ENCODE results near the gene FRAS1. TPM values are rescaled to one million over a fixed set of nuclear protein-coding genes. Genes with fewer than 3 reads are reported as not detected.
"Not testable (repeated sequence)": the region's sequence is repeated elsewhere in the genome, so short reads cannot be mapped to it uniquely, and the experiment has no call there.

FRAS1 gene
- total and polyA plus RNA-seq, 9 donors: 0.16 to 5.3 (median 1.4) TPM

GRCh38 chr4:78542373-78542772 lies 485.2 kb downstream of the FRAS1 start:
- TF ChIP-seq POLR2A (IDR thresholded peaks at IDR 0.05): no peak
- no peak for TF ChIP-seq CTCF (IDR thresholded peaks at IDR 0.05)
- no peak for TF ChIP-seq EP300 (IDR thresholded peaks at IDR 0.05)
- intact Hi-C loops (cut with DNase I): no loop called here
- no peak for DNase-seq
- H3K4me3 ChIP-seq: no peak overlapping the region
- WGBS, 3 donors: 73 to 86% (median 77%) methylated on average over 5 of the region's 5 CpGs
- no peaks in the 10 kb centered on the region for H3K36me3 ChIP-seq
- H3K9me3 ChIP-seq: no peaks in the 10 kb centered on the region
- no peaks in the 10 kb centered on the region for H3K27me3 ChIP-seq
- H3K27ac ChIP-seq: no peak overlapping the region
- no peaks in the 10 kb centered on the region for H3K4me1 ChIP-seq (ENCODE audit: insufficient read depth)

- DNase-seq: no peak
- no peak overlapping the region for H3K4me3 ChIP-seq
- H3K36me3 ChIP-seq: no peaks in the 10 kb centered on the region
- no peak overlapping the region for H3K27ac ChIP-seq
- H3K9me3 ChIP-seq: no peaks in the 10 kb centered on the region
- WGBS, 3 donors: 84 to 93% (median 89%) methylated on average over 2 of the region's 2 CpGs
- H3K4me1 ChIP-seq (ENCODE audit: insufficient read depth): no peaks in the 10 kb centered on the region
- TF ChIP-seq POLR2A (IDR thresholded peaks at IDR 0.05) (no peak), EP300 (IDR thresholded peaks at IDR 0.05) (no peak), CTCF (IDR thresholded peaks at IDR 0.05) (no peak)
- no peaks in the 10 kb centered on the region for H3K27me3 ChIP-seq
- intact Hi-C loops (cut with DNase I): no loop called here
Measured at GRCh38 chr4:78543424-78544125, 486.5 kb downstream of the FRAS1 start.

- no peaks in the 10 kb centered on the region for H3K4me1 ChIP-seq (ENCODE audit: insufficient read depth)
- DNase-seq: no peak
- H3K27ac ChIP-seq: no peak overlapping the region
- TF ChIP-seq CTCF (IDR thresholded peaks at IDR 0.05): no peak
- intact Hi-C loops (cut with DNase I): no loop called here
- no peaks in the 10 kb centered on the region for H3K9me3 ChIP-seq
- no peak overlapping the region for H3K4me3 ChIP-seq
- WGBS, 3 donors: 16 to 44% (median 35%) methylated on average over 2 of the region's 2 CpGs
- no peaks in the 10 kb centered on the region for H3K36me3 ChIP-seq
- no peaks in the 10 kb centered on the region for H3K27me3 ChIP-seq
Measured at GRCh38 chr4:78544678-78545077, 487.6 kb downstream of the FRAS1 start.

DNA sequence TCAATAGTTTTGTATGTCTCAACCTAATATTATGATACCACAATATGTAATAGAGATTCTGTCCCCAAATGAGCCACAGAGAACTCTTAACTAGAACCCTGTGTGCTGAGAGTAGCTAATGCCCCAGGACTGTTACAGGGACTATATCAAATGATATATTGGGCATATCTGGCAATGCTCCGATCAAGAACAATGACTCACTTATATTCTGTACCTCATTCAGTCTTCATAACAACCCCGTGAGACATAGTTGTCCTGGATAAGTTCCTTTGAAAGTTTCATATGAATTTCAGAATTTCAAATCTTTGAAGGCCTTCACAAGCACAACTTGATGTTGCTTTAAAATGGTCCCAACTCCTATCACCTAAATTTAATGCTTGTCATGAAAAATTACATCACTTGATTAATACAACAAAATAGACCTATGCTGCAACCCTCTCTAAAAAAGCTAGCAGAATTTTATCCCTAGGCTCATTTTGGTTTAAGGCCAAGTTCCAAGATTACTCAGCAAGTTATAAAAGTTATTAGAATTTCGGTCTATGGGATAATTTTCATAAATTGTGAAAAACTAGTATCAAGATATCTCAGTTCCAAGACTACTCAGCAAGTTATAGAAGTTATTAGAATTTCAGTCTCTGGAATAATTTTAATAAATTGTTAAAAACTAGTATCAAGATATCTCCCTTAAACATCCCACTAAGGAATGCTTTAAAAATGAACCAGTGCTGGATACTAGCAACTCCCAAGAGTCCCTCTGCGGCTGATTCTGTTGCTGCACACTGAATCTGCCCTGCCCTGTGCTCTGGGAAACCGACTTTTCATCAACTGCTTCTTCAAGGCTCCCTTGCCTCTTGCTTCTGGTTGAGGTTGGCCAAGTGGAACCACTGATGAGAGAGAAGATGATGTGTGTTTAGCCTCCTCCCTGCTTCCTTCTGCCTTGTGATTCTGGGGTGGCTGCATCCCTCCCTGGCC lies 488.4 kb downstream of the FRAS1 start:
- Histone ChIP-seq H3K27me3 (no peaks in the 10 kb centered on the region), H3K27ac (no peak overlapping the region), H3K4me1 (ENCODE audit: insufficient read depth) (no peaks in the 10 kb centered on the region), H3K9me3 (no peaks in the 10 kb centered on the region), H3K36me3 (no peaks in the 10 kb centered on the region), H3K4me3 (no peak overlapping the region)
- DNase-seq: no peak
- TF ChIP-seq POLR2A (IDR thresholded peaks at IDR 0.05) (no peak), EP300 (IDR thresholded peaks at IDR 0.05) (no peak), CTCF (IDR thresholded peaks at IDR 0.05) (no peak)
- WGBS, 3 donors: 55 to 80% (median 61%) methylated on average over 5 of the region's 5 CpGs
- intact Hi-C loops (cut with DNase I): no loop called here

- not testable (repeated sequence) for DNase-seq
Measured at GRCh38 chr4:78547899-78548298, 490.8 kb downstream of the FRAS1 start.

GRCh38 chr4:78548889-78549288 lies 491.8 kb downstream of the FRAS1 start:
- H3K9me3 ChIP-seq; H3K4me3 ChIP-seq; H3K4me1 ChIP-seq (ENCODE audit: insufficient read depth); H3K27ac ChIP-seq; intact Hi-C loops (cut with DNase I); H3K36me3 ChIP-seq; H3K27me3 ChIP-seq; DNase-seq: not testable (repeated sequence)
- WGBS, 3 donors: 95 to 97% (median 97%) methylated on average over 2 to 4 of the region's 4 CpGs

More at GRCh38 chr4:78547899-78548298, 490.8 kb downstream of the FRAS1 start:
- H3K9me3 ChIP-seq; intact Hi-C loops (cut with DNase I); H3K27ac ChIP-seq; H3K4me3 ChIP-seq; H3K4me1 ChIP-seq (ENCODE audit: insufficient read depth); H3K36me3 ChIP-seq; H3K27me3 ChIP-seq: not testable (repeated sequence)
- WGBS, 3 donors: 89 to 97% (median 93%) methylated on average over 13 to 28 of the region's 28 CpGs

Measured in ovary (tissue), 9 donors.